Measurements from ENCODE around the gene LRRC7.

LRRC7 gene

DNA sequence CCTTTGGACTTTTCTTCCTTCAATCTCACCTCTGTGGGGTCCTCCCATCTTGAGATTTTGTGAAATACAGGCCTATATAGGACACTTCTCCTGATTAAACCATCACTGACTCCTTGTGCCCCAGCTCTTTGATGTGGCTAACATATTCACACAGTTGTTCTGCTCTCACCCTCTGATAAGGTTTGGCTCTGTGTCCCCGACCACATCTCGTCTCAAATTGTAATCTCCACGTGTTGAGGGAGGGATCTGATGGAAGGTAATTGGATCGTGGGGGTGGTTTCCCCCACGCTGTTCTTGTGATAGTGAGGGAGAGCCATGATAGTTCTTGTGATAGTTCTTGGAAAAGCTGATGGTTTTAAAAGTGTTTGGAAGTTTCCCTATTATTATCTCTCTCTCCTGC is 19.7 kb downstream of the LRRC7 start:
- no peak for DNase-seq (ENCODE audit: low read depth in 3 of 3, low spot score in 1 of 3)

DNA sequence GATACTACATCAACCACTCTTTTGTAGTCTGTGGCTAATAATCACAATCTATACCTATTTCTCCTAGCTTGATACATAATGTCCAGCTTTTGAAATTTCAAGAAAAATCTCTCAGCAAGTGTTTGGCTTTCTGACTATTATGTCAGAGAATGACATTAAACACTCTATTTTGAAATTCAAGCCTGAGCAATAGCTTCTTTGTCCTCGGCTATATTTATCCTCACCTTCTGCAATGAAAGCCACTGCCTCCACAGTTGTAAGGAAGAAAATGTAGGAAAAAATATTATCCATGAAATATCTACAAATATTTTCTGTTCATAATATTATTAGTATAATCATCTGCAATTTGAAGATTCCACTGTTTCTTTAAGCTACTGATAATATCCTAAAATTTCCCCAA is 22.1 kb downstream of the LRRC7 start:
- no peak for DNase-seq (ENCODE audit: low read depth in 3 of 3, low spot score in 1 of 3)

DNA sequence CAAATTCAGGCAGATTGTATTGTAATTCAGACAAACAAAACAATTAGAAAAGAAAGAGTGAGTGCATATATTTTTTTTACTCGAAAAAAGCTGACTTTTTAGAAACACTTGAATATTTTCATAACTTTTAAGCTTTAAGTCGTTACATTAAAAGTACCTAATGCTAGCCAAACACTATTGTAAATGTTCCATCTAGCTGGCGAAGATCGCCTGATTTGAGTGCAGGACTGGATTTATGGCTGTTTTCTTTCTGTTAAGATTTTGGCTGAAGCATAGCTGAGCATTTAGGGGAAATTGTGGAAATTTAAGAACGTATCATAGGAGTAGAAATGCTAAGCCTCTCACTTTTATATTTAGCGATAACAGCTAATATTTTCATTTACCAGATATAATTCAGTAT is 24.6 kb downstream of the LRRC7 start:
- no peak for DNase-seq (ENCODE audit: low read depth in 3 of 3, low spot score in 1 of 3)

GRCh38 chr1:69595486-69595885 is 27.8 kb downstream of the LRRC7 start:
- DNase-seq (ENCODE audit: low read depth in 3 of 3, low spot score in 1 of 3) = no peak

GRCh38 chr1:69611316-69611715 is 43.6 kb downstream of the LRRC7 start:
- DNase-seq (ENCODE audit: low read depth in 3 of 3, low spot score in 1 of 3) = no peak

- DNase-seq (ENCODE audit: low read depth in 3 of 3, low spot score in 1 of 3) = no peak
Observed at GRCh38 chr1:69613414-69613813, 45.7 kb downstream of the LRRC7 start.

GRCh38 chr1:69638673-69639072 is 71.0 kb downstream of the LRRC7 start:
- no peak for DNase-seq (ENCODE audit: low read depth in 3 of 3, low spot score in 1 of 3)

DNA sequence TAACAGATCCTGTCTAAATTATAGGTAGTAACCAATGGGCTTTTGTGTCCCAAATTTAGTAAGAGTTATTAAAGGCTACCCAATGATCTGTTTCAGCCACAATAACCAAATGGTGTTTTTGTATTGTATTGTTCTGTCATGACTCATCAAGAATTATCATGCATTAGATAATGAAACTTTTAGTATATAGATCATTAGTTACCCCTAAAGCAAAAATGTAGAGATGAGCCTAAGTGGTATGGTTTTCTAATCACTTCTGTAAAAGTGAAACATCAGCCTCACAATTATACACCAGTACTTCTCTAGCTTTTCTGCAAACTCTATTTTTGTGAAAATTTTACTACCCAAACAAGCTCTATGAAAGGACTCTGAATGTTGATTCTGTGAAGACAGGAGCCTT is 71.4 kb downstream of the LRRC7 start:
- DNase-seq (ENCODE audit: low read depth in 3 of 3, low spot score in 1 of 3) = no peak

DNA sequence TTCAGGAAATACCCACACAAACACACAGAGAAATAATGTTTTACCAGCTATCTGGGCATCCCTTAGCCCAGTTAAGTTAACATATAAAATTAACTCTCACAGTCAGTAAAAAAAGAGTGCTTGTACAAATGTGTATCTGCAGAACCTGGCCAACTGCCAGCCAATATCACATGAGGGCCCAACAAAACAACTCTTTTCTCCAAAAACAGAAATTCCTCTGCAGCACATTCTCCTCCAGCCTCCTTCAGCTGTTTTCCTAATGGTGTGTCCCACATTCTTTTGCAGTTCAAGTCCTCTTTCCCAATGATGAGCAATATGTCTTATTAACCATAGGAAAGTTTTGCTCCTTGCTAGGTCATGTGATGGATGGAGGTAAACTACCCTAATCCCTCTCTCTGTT is 75.5 kb downstream of the LRRC7 start:
- no peak for DNase-seq (ENCODE audit: low read depth in 3 of 3, low spot score in 1 of 3)

GRCh38 chr1:69645477-69645876 is 77.8 kb downstream of the LRRC7 start:
- DNase-seq (ENCODE audit: low read depth in 3 of 3, low spot score in 1 of 3) = no peak

GRCh38 chr1:69648486-69648885 is 80.8 kb downstream of the LRRC7 start:
- no peak for DNase-seq (ENCODE audit: low read depth in 3 of 3, low spot score in 1 of 3)

GRCh38 chr1:69649383-69649990 is 81.8 kb downstream of the LRRC7 start:
- no peak for DNase-seq (ENCODE audit: low read depth in 3 of 3, low spot score in 1 of 3)

DNA sequence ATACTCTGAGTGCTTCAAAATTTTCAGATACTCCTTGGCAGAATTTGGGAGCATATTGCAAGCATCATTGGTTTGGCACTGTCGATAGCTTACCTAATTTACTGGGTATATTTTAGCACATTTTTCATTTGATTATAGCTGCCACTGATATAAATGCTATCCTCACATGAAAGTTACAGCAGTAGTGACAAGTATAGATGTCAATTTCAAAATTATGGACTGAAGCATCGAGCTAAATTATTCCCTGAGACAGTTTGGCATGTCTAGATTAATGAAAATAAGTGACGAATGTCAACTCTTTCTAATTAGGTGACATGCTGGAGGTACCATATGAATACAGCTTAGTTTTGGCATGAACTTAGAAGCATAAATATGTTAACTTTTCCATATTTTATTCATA is 83.1 kb downstream of the LRRC7 start:
- no peak for DNase-seq (ENCODE audit: low read depth in 3 of 3, low spot score in 1 of 3)

DNA sequence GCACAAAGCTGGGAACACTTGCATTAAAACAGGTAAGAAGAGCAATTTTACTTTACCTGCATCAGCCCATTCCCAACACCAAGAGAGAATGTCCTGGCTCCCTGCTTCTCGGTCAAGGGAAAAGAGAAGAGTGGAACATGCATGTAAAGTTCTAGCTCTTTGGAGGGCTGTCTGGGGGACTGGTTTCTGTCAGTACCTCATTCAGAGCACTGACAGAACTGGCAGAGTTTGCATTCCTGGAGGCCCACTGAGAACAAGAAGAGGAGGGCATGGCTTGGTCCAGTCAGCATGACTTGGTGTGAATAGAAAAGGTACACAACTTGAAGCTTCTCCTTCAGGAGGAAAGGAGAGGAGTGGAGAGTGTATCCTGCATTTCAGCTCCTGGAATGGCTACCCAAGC is 83.9 kb downstream of the LRRC7 start:
- no peak for DNase-seq (ENCODE audit: low read depth in 3 of 3, low spot score in 1 of 3)

- no peak for DNase-seq (ENCODE audit: low read depth in 3 of 3, low spot score in 1 of 3)
Observed at GRCh38 chr1:69657971-69658370, 90.2 kb downstream of the LRRC7 start.

GRCh38 chr1:69661686-69662085 is 94.0 kb downstream of the LRRC7 start:
- no peak for DNase-seq (ENCODE audit: low read depth in 3 of 3, low spot score in 1 of 3)

DNA sequence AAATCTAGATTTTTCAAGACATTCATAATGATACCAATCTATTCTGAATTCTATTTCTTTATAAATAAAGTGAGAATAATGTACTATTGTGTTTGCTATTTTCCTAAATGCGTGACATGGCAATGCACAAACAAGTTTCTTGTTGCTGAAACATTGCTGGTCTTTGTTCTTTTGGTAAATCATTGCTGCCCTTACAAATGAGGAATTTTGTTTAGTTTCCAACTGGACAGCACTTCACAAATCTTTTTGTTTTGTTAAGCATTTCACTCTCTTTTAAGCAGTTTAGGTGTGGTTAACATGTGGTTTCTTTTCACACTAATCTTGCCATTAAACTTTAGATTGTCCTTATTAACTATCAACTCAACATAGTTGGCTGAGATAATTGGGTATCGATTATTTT is 94.6 kb downstream of the LRRC7 start:
- DNase-seq (ENCODE audit: low read depth in 3 of 3, low spot score in 1 of 3) = no peak

DNA sequence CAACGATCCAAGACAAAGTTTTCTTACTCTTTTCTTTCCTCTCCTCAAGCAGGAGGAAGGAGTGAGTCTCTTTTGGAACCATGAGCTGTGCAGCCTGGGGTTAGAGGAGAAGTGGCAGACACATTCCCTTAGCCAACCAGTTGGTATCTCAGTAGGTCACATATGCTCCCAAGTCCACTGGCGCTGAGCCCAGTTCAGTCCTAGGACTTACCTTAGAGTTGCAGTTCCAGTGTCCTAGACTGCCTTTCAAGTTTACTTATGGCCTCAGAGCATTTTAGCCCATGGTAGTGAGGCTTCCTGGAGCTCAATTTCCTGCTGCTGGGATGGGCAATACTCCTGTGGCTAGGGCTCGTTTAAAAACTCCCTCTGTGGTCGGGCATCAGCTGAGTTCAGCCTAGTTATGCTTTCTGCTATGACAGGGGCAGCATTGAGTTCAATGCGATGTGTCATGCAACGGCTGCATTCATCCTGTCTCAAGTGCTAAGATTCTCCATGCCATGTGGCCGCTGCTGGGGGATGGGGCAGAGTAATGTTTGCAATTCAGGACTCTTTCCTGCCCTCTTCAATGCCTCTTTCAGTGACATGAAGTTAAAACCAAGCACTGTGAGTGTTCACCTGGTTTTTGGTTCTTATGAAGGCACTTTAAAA is 103.8 kb downstream of the LRRC7 start:
- DNase-seq (ENCODE audit: low read depth in 3 of 3, low spot score in 1 of 3) = no peak

DNA sequence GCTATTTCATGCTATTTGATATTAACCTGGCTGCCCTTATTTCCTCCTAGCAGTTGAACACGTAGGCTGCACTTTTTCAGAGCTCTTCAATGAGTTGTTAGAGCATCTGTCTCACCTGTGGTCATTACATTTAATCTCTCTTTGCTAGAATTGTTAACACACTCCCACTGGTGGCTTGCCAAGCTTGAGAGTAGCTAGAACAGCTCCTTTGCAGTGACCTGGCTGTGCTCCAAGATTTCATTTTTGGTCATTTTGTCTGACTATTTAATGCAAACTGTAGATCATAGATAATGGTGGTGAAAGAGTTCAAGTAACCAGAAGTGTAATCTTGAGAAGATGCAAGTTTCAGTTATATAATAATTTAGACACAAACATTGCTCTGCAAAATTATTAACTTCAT is 105.6 kb downstream of the LRRC7 start:
- DNase-seq (ENCODE audit: low read depth in 3 of 3, low spot score in 1 of 3) = no peak

DNA sequence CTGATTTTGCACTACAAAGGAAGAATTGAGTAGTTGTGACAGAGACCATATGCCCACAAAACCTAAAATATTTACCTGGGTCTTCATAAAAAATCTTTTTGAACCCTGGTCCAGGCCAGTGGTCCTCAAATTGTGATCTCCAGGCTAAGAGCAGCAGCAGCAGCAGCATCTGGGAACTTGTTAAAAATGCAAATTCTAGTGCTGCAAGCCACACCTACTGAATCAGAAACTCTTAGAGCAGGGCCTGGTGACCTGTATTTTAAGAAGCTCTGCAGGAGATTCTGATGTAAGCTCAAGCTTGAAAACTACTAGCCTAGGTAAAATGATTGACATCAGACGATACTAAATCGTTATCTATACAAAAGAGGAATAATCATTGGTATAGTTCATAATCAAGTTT is 112.2 kb downstream of the LRRC7 start:
- no peak for DNase-seq (ENCODE audit: low read depth in 3 of 3, low spot score in 1 of 3)

DNA sequence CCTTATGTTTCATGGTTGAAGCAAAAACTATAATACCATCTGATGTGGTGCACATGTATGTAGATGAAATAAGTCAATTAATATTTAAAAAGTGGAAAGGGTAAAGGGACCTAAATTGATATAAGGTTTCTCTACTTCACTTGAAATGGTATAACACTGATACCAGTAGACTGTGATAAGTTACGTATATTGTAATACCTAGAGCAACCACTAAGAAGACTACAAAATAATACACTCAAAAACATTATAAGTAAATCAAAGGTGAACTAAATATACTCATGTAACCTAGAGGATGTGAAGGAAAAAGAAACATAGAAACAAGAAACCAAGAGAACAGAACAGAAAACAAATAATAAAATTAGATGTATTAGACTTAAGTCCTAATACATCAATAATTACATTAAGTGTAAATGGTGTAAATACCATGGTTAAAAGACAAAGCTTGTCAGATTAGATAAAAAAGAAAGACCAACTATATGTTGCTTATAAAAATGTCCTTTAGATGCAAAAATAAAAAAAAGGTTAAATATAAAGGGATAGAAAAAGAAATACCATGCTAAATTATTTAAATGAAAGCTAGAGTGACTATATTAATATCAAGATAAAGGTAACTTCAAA is 118.8 kb downstream of the LRRC7 start:
- no peak for DNase-seq (ENCODE audit: low read depth in 3 of 3, low spot score in 1 of 3)

DNA sequence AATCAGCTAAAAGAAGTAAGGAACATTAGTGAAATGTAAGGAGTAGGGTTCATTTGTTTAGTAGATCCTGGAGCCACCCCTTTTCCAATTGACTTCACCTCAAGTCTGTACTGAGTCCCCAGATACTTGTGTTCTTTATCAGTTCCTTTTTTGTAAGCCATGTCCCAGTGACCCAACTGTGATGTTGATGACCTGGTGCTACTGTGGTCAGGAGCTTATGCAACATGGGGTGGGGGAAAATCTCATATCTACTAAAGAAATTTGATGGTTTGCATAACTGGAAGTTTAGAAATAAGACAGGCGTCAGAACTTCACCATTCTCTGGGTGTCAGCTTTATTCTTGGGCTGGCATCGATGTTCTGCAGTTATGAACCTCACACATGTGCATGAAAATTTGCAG is 120.5 kb downstream of the LRRC7 start:
- DNase-seq (ENCODE audit: low read depth in 3 of 3, low spot score in 1 of 3) = no peak

DNA sequence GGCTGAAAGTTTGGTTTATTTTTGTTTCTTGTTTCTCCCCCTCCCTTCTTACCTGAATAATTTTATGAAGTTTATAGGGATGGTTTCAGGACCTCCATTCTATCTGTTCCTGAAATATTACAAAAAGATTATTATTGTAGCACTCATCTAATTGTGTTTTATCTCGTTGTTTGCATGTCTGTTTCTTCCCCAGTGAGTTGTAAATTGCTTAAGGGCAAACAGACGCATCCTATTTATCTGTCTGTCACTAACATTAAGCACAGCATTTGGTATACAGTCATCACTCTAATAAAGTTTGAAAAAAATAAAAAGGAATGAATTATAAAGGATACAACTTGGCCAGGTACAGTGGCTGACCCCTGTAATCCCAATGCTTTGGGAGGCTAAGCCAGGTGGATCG is 123.5 kb downstream of the LRRC7 start:
- DNase-seq (ENCODE audit: low read depth in 3 of 3, low spot score in 1 of 3) = no peak
